Hematopoietic multipotent progenitor cell (in vitro differentiated cells): ENCODE data around the gene HEG1. TPM values are rescaled to one million over a fixed set of nuclear protein-coding genes. Genes with fewer than 3 reads are reported as not detected.

Source experiments
- DNase-seq, 3 donors: peaks; one replicate each; pipeline ENCODE4 v3.0.0-alpha.2; 2011 to 2015; ENCODE audit warnings: low read depth in 2 of 3, low spot score in 2 of 3
- small RNA-seq: library from RNA; depleted of rRNA; stranded (forward); fragments of <200 nt; gene quantifications from one replicate; pipeline ENCODE3, GENCODE V24; 2012
- total RNA-seq: library from RNA; depleted of rRNA; stranded (reverse); fragments of >200 nt; gene quantifications from one replicate; pipeline ENCODE4 v1.2.3, GENCODE V29; 2012

Gene HEG1
- total RNA-seq, 1 donor = 3.0 TPM

DNA sequence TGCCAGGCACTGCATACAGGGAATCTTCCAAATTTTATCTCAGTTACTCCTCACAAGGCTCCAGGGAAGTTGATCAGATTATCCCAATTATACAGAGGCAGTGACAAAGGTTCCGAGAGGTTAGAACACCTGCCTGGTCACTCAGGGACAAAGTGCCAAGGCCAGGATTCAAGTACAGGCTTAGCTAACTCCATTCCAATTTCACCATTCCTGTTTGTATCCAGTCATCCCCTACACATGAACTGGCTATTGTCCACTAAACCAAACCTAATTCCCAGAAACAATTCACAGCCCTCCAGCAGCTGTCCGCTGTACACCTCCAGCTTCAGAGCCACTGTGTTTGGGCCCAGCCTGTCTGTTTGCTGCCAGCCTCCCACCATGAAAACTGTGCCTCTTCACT, 137.3 kb downstream of the HEG1 start:
- DNase-seq = no peak

DNA sequence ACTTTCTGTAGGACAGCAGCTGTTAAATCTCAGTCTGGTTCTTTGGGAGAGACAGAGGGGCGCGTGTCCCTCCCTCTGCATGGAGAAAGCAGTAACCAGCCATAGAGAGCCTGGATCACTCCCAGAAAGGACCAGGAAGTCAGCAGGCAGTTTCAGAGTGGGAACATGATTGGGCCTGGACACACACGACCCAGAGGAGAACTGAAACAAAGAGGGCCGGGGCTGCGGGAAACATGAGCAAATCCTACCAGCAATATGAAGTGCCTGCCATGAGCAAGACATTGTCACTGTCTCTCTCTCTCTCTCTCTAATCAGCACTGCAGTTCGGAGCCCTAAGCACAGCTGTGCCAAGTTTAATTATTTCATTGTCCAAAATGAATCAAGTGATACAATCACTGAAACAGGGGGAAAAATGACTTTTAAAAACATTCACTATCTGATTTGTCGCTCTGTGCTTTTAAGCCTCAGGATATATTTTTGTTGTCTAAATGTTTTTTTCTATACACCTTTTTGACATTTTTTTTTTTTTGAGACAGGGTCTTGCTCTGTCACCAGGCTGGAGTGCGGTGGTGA, 138.9 kb downstream of the HEG1 start:
- DNase-seq = no peak

Small RNA genes within 50 kb of the gene (small RNA-seq; reads per million reads assigned to genes)
- gene RNA5SP137 = not detected

Other genes starting within 250 kb of the HEG1 start
- gene ITGB5, start 168.6 kb downstream of the HEG1 start, total RNA-seq = 2.2 TPM
- not detected for gene MUC13, start 121.2 kb downstream of the HEG1 start, total RNA-seq
- under 0.01 TPM for gene SLC12A8, start 156.8 kb upstream of the HEG1 start, total RNA-seq